Measurements from ENCODE around the gene AACS. TPM values are rescaled to one million over a fixed set of nuclear protein-coding genes. Genes with fewer than 3 reads are reported as not detected.

The AACS gene
- total RNA-seq, 1 experiment from 2014 or later, result 31.3 TPM

- Histone ChIP-seq H3K9me3 (no peaks in the 10 kb centered on the region), H3K27me3 (replicated peaks; ENCODE audit: control insufficient read depth, insufficient read depth, low read length) (no peaks in the 10 kb centered on the region), H3K4me3 (ENCODE audit: low read depth, low read length) (no peak overlapping the region), H3K36me3 (ENCODE audit: control insufficient read depth, insufficient read depth, low read length) (peaks cover 6% of the 10 kb centered on the region), H3K4me1 (no peaks in the 10 kb centered on the region)
- intact Hi-C loops (cut with micrococcal nuclease; ENCODE audit: unreplicated experiment), result no loop called here
- POLR2A ChIA-PET, result no interaction called here
- Mint-ChIP-seq H3K27me3 (ENCODE audit: insufficient read depth, unreplicated experiment) (no peaks in the 10 kb centered on the region), H3K36me3 (ENCODE audit: insufficient read depth, unreplicated experiment) (peaks cover 32% of the 10 kb centered on the region), H3K4me1 (ENCODE audit: low read depth, unreplicated experiment) (no peaks in the 10 kb centered on the region), H3K9me3 (ENCODE audit: unreplicated experiment) (no peaks in the 10 kb centered on the region), H3K4me3 (ENCODE audit: unreplicated experiment) (no peak overlapping the region), H3K27ac (ENCODE audit: unreplicated experiment) (no peak overlapping the region)
- TF ChIP-seq CTCF (IDR thresholded peaks at IDR 0.05; ENCODE audit: insufficient read depth in 1 of 2, low read depth in 1 of 2, low read length in 1 of 2, severe bottlenecking in 1 of 2, unreplicated experiment in 1 of 2), result no peak
- no peak for DNase-seq
- CTCF ChIA-PET, result no interaction called here
- BruUV-seq (replicated peaks), result no TSS peak
Measured at GRCh38 chr12:125120566-125120965, 55.3 kb downstream of the AACS start.

GRCh38 chr12:125121106-125121505 is 55.9 kb downstream of the AACS start:
- TF ChIP-seq CTCF (IDR thresholded peaks at IDR 0.05; ENCODE audit: insufficient read depth in 1 of 2, low read depth in 1 of 2, low read length in 1 of 2, severe bottlenecking in 1 of 2, unreplicated experiment in 1 of 2), result no peak
- no peak overlapping the region for H3K4me3 Mint-ChIP-seq (ENCODE audit: unreplicated experiment)
- H3K27ac Mint-ChIP-seq (ENCODE audit: unreplicated experiment), result no peak overlapping the region
- CTCF ChIA-PET, result no interaction called here
- peaks cover 37% of the 10 kb centered on the region for H3K36me3 Mint-ChIP-seq (ENCODE audit: insufficient read depth, unreplicated experiment)
- Histone ChIP-seq H3K9me3 (no peaks in the 10 kb centered on the region), H3K27me3 (replicated peaks; ENCODE audit: control insufficient read depth, insufficient read depth, low read length) (no peaks in the 10 kb centered on the region), H3K4me3 (ENCODE audit: low read depth, low read length) (no peak overlapping the region), H3K4me1 (no peaks in the 10 kb centered on the region), H3K36me3 (ENCODE audit: control insufficient read depth, insufficient read depth, low read length) (peaks cover 6% of the 10 kb centered on the region)
- POLR2A ChIA-PET, result no interaction called here
- intact Hi-C loops (cut with micrococcal nuclease; ENCODE audit: unreplicated experiment), result no loop called here
- no TSS peak for BruUV-seq (replicated peaks)
- H3K9me3 Mint-ChIP-seq (ENCODE audit: unreplicated experiment), result no peaks in the 10 kb centered on the region
- H3K4me1 Mint-ChIP-seq (ENCODE audit: low read depth, unreplicated experiment), result no peaks in the 10 kb centered on the region
- no peak for DNase-seq
- no peaks in the 10 kb centered on the region for H3K27me3 Mint-ChIP-seq (ENCODE audit: insufficient read depth, unreplicated experiment)

GRCh38 chr12:125122668-125123067 is 57.4 kb downstream of the AACS start:
- Histone ChIP-seq H3K4me3 (ENCODE audit: low read depth, low read length) (no peak overlapping the region), H3K27me3 (replicated peaks; ENCODE audit: control insufficient read depth, insufficient read depth, low read length) (no peaks in the 10 kb centered on the region), H3K4me1 (no peaks in the 10 kb centered on the region), H3K9me3 (no peaks in the 10 kb centered on the region), H3K36me3 (ENCODE audit: control insufficient read depth, insufficient read depth, low read length) (peaks cover 6% of the 10 kb centered on the region)
- intact Hi-C loops (cut with micrococcal nuclease; ENCODE audit: unreplicated experiment), result no loop called here
- ChIA-PET CTCF (interaction anchor here (0.6 kb wide), 1 partner anchor 24 kb away, joined by 5 read pairs; no protein-coding TSS in a partner anchor), POLR2A (no interaction called here)
- DNase-seq, result no peak
- no peak for TF ChIP-seq CTCF (IDR thresholded peaks at IDR 0.05; ENCODE audit: insufficient read depth in 1 of 2, low read depth in 1 of 2, low read length in 1 of 2, severe bottlenecking in 1 of 2, unreplicated experiment in 1 of 2)
- Mint-ChIP-seq H3K36me3 (ENCODE audit: insufficient read depth, unreplicated experiment) (peaks cover 41% of the 10 kb centered on the region), H3K4me3 (ENCODE audit: unreplicated experiment) (no peak overlapping the region), H3K4me1 (ENCODE audit: low read depth, unreplicated experiment) (no peaks in the 10 kb centered on the region), H3K27ac (ENCODE audit: unreplicated experiment) (no peak overlapping the region), H3K9me3 (ENCODE audit: unreplicated experiment) (no peaks in the 10 kb centered on the region), H3K27me3 (ENCODE audit: insufficient read depth, unreplicated experiment) (no peaks in the 10 kb centered on the region)
- no TSS peak for BruUV-seq (replicated peaks)
